Endothelial cell of umbilical vein (primary cell): ENCODE results near the gene EVC2. TPM values are rescaled to one million over a fixed set of nuclear protein-coding genes. Genes with fewer than 3 reads are reported as not detected.

Experiments used
- BruUV-seq: library from RNA; stranded (reverse); fragments of 400-500 nt; replicated peaks from 2 replicates; lab custom pipeline; 2021; lab: Mats Ljungman, UMichigan
- CTCF ChIA-PET: fragments of 300-600, 350-600 bp; sonication (Branson Sonifier 250); formaldehyde crosslinking; loops from one replicate; lab custom pipeline; 2021; ENCODE audit warnings: antibody characterized with exemption, inconsistent platforms; lab: Charles Lee
- POLR2A ChIA-PET: fragments of 300-600, 350-600 bp; sonication (Branson Sonifier 250); formaldehyde crosslinking; loops from one replicate; lab custom pipeline; 2021; ENCODE audit warnings: antibody characterized with exemption, inconsistent platforms; lab: Charles Lee
- DNase-seq: peaks from one replicate; pipeline ENCODE4 v3.0.0-alpha.2; 2011; ENCODE audit warnings: low read depth, low spot score
- FAIRE-seq: peaks from 2 replicates; lab custom pipeline; 2011; peaks lifted over from hg19 to GRCh38; lab: Jason Lieb, UNC
- H2AFZ ChIP-seq: 2 replicates; pipeline ENCODE4 v1.6.0; 2012; ENCODE audit warnings: low read depth, low read length, control low read depth, inconsistent platforms
- H3K27ac ChIP-seq: 2 replicates; pipeline ENCODE4 v1.5.1; 2011; ENCODE audit warnings: low read depth, mild to moderate bottlenecking, control low read depth, low read length, moderate library complexity; ENCODE audit not compliant: insufficient read depth
- H3K27me3 ChIP-seq, 2 experiments: 2 replicates each; pipeline versions ENCODE4 v1.6.0 to v1.6.1; 2011; ENCODE audit warnings: low read length in 2 of 2, mixed read lengths in 1 of 2; ENCODE audit not compliant: control insufficient read depth in 2 of 2, insufficient read depth in 2 of 2
- H3K36me3 ChIP-seq, 2 experiments: 2 replicates in 1 of 2; 3 replicates in 1 of 2; pipeline ENCODE4 v1.5.1; 2011; ENCODE audit warnings: low read length in 2 of 2, mild to moderate bottlenecking in 1 of 2, moderate library complexity in 1 of 2; ENCODE audit not compliant: control insufficient read depth in 2 of 2, insufficient read depth in 2 of 2; ENCODE audit errors: extremely low read depth in 1 of 2
- H3K4me1 ChIP-seq: 3 replicates; pipeline ENCODE4 v1.5.1; 2011; ENCODE audit warnings: mild to moderate bottlenecking, low read length; ENCODE audit not compliant: control insufficient read depth, insufficient read depth; ENCODE audit errors: extremely low read depth
- H3K4me2 ChIP-seq: 2 replicates; pipeline ENCODE4 v1.6.1; 2011; ENCODE audit warnings: low read length, control low read depth, mixed read lengths; ENCODE audit not compliant: insufficient read depth
- H3K4me3 ChIP-seq, 3 experiments: fragments of 200-600 bp in 1 of 3; sonication (generic), shearing (Covaris generic) in 1 of 3; replicated peaks in 1 of 3; 2 replicates each; pipeline ENCODE4 v1.5.1; 2011 to 2016; ENCODE audit warnings: control low read depth in 3 of 3, low read length in 3 of 3, mild to moderate bottlenecking in 2 of 3, inconsistent platforms in 1 of 3, low read depth in 1 of 3, moderate library complexity in 1 of 3; ENCODE audit not compliant: insufficient read depth in 1 of 3
- H3K79me2 ChIP-seq: 2 replicates; pipeline ENCODE4 v1.6.0; 2012; ENCODE audit warnings: low read length, inconsistent platforms; ENCODE audit not compliant: control insufficient read depth, insufficient read depth
- H3K9ac ChIP-seq: replicated peaks from 2 replicates; pipeline ENCODE3; 2011; ENCODE audit warnings: low read length, control low read depth; ENCODE audit not compliant: insufficient read depth; ENCODE audit errors: extremely low read depth
- H3K9me1 ChIP-seq: replicated peaks from 3 replicates; pipeline ENCODE4 v1.6.0; 2011; ENCODE audit warnings: mild to moderate bottlenecking, low read length; ENCODE audit not compliant: control insufficient read depth, insufficient read depth; ENCODE audit errors: extremely low read depth
- H3K9me3 ChIP-seq: replicated peaks from 2 replicates; pipeline ENCODE4 v1.5.1; 2012; ENCODE audit warnings: low read length, inconsistent platforms; ENCODE audit not compliant: control insufficient read depth, insufficient read depth
- H4K20me1 ChIP-seq: replicated peaks from 2 replicates; pipeline ENCODE3; 2011; ENCODE audit warnings: mild to moderate bottlenecking, low read length; ENCODE audit not compliant: control insufficient read depth, insufficient read depth; ENCODE audit errors: extremely low read depth
- EZH2 ChIP-seq: IDR thresholded peaks from 2 replicates; pipeline ENCODE4 v1.6.1; 2012; ENCODE audit warnings: borderline replicate concordance, low read depth, mild to moderate bottlenecking, moderate library complexity, low read length, inconsistent platforms; ENCODE audit not compliant: severe bottlenecking
- FOS ChIP-seq: IDR thresholded peaks from 2 replicates; pipeline ENCODE4 v1.6.1; 2011; ENCODE audit warnings: mild to moderate bottlenecking, low read length, moderate library complexity, borderline replicate concordance; ENCODE audit not compliant: insufficient read depth
- GATA2 ChIP-seq: IDR thresholded peaks from 2 replicates; pipeline ENCODE4 v1.7.0; 2011; ENCODE audit warnings: low read depth, mild to moderate bottlenecking, moderate library complexity, mixed read lengths, low read length; ENCODE audit not compliant: insufficient read length, insufficient read depth
- JUN ChIP-seq: IDR thresholded peaks from 2 replicates; pipeline ENCODE4 v1.6.1; 2011; ENCODE audit warnings: borderline replicate concordance, low read depth; ENCODE audit not compliant: insufficient read length, insufficient read depth
- MYC ChIP-seq: IDR thresholded peaks from one replicate; pipeline ENCODE4 v1.6.1; 2011; ENCODE audit warnings: mild to moderate bottlenecking, low read depth, low read length
- POLR2A ChIP-seq: IDR thresholded peaks from 2 replicates; pipeline ENCODE4 v1.6.1; 2012; ENCODE audit warnings: low read depth, mild to moderate bottlenecking, control low read depth, low read length
- POLR2AphosphoS5 ChIP-seq: IDR thresholded peaks from 2 replicates; pipeline ENCODE4 v1.6.1; 2012; ENCODE audit warnings: low read depth, mild to moderate bottlenecking, control low read depth, low read length, moderate library complexity; ENCODE audit not compliant: insufficient read depth
- dilution Hi-C: fragments of 300-500 bp; cut with MboI; formaldehyde crosslinking; loops from one replicate; pipeline ENCODE4 v1.15.0; 2019; ENCODE audit warnings: low sequenced_read_pairs; ENCODE audit not compliant: extremely low pct_ligation_motif_present
- intact Hi-C: fragments of 100-400 bp; cut with micrococcal nuclease; formaldehyde crosslinking; loops from one replicate; pipeline ENCODE4 v1.10.0; 2022
- polyA plus RNA-seq, 4 experiments: library from polyadenylated mRNA; depleted of rRNA in 3 of 4; stranded (reverse) in 3 of 4; unstranded in 1 of 4; fragments of >200 nt; gene quantifications; 2 replicates each; pipeline versions ENCODE4 v1.2.1 to v1.2.3, GENCODE V29; 2011 to 2012; ENCODE audit warnings: missing spikeins in 1 of 4
- total RNA-seq: library from RNA; stranded (reverse); gene quantifications from 2 replicates; pipeline ENCODE4 v1.2.3, GENCODE V29; 2021
- TF ChIP-seq, protein P1 (sequence below), 2 donors: IDR thresholded peaks; 1 replicate in 1 of 2; 2 replicates in 1 of 2; pipeline ENCODE4 v1.5.1; 2011; ENCODE audit warnings: low read length in 2 of 2, mild to moderate bottlenecking in 2 of 2, moderate library complexity in 2 of 2, control low read depth in 1 of 2, inconsistent platforms in 1 of 2, low read depth in 1 of 2; ENCODE audit not compliant: insufficient read depth in 1 of 2; ENCODE audit errors: extremely low read depth in 1 of 2
- TF ChIP-seq, protein P2 (sequence below): IDR thresholded peaks from 2 replicates; pipeline ENCODE4 v1.6.1; 2011; ENCODE audit not compliant: insufficient read depth, insufficient read length

Gene EVC2
- total and polyA plus RNA-seq, 2 donors (not counting 3 experiments of a cell fraction or from before 2014, with no cell fraction given) = 1.7 to 8.8 TPM

DNA sequence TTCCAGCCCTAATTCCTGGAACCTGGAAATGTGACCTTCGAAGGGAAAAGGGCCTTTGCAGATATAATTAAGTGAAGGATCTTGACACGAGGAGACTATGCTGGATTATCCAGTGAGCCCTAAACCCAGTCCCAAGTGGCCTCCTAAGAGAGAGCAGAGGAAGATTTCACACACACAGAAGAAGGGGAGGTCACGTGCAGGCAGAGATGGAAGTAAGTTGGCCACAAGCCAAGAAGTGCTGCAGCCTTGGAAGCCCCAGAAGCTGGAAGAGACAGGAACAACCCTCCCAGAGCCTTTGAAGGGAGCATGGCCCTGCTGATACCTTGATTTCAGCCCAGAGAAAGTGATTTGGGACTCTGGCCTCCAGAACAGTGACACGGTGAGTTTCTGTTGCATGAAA lies 51.9 kb downstream of the EVC2 start:
- Histone ChIP-seq H2AFZ (no peak overlapping the region), H3K79me2 (no peaks in the 10 kb centered on the region), H3K9me3 (no peaks in the 10 kb centered on the region), H3K9ac (no peak overlapping the region), H3K9me1 (no peaks in the 10 kb centered on the region), H4K20me1 (no peaks in the 10 kb centered on the region), H3K36me3 (peaks cover 2 to 20% of the 10 kb centered on the region in 2 experiments), H3K27me3 (no peaks in the 10 kb centered on the region), H3K4me2 (no peak overlapping the region), H3K4me1 (no peaks in the 10 kb centered on the region), H3K27ac (no peak overlapping the region), H3K4me3 (no peak overlapping the region)
- CTCF ChIA-PET = no interaction called here
- POLR2A ChIA-PET = no interaction called here
- BruUV-seq = no TSS peak
- no peak for TF ChIP-seq JUN
- no peak for TF ChIP-seq POLR2AphosphoS5
- TF ChIP-seq, protein P1, sequence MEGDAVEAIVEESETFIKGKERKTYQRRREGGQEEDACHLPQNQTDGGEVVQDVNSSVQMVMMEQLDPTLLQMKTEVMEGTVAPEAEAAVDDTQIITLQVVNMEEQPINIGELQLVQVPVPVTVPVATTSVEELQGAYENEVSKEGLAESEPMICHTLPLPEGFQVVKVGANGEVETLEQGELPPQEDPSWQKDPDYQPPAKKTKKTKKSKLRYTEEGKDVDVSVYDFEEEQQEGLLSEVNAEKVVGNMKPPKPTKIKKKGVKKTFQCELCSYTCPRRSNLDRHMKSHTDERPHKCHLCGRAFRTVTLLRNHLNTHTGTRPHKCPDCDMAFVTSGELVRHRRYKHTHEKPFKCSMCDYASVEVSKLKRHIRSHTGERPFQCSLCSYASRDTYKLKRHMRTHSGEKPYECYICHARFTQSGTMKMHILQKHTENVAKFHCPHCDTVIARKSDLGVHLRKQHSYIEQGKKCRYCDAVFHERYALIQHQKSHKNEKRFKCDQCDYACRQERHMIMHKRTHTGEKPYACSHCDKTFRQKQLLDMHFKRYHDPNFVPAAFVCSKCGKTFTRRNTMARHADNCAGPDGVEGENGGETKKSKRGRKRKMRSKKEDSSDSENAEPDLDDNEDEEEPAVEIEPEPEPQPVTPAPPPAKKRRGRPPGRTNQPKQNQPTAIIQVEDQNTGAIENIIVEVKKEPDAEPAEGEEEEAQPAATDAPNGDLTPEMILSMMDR (IDR thresholded peaks at IDR 0.05; ENCODE audit: extremely low read depth in 1 of 2, insufficient read depth in 1 of 2, low read depth in 1 of 2, low read length in 2 of 2) = no peak
- no peak for TF ChIP-seq POLR2A
- TF ChIP-seq, protein P2, sequence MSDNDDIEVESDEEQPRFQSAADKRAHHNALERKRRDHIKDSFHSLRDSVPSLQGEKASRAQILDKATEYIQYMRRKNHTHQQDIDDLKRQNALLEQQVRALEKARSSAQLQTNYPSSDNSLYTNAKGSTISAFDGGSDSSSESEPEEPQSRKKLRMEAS = no peak
- TF ChIP-seq FOS = no peak
- no peak for TF ChIP-seq GATA2
- no peak for TF ChIP-seq MYC
- TF ChIP-seq EZH2 = no peak
- no peak for FAIRE-seq
- dilution Hi-C loops (no loop called here), intact Hi-C loops (loop anchor here (1.0 kb wide), 1 partner anchor 10 kb away; no protein-coding TSS in a partner anchor)
- DNase-seq = no peak
